HL-60 (cell line): Measurements from ENCODE around the gene CNBD2.

Experiments
- CTCF ChIP-seq: IDR thresholded peaks from one replicate; pipeline ENCODE4 v1.5.1; 2011; ENCODE audit warnings: low read length, control low read depth, inconsistent platforms; ENCODE audit not compliant: insufficient read depth
- GABPA ChIP-seq: IDR thresholded peaks from 2 replicates; pipeline ENCODE4 v1.6.1; 2012; ENCODE audit warnings: low read depth

GRCh38 chr20:36043441-36043840, 75.1 kb downstream of the CNBD2 start:
- TF ChIP-seq CTCF (no peak), GABPA (no peak)
